CD4-positive, alpha-beta memory T cell (primary cell): ENCODE results near the gene FXYD1. TPM values are rescaled to one million over a fixed set of nuclear protein-coding genes. Genes with fewer than 3 reads are reported as not detected.
"Not testable (repeated sequence)": the region's sequence is repeated elsewhere in the genome, so short reads cannot be mapped to it uniquely, and the experiment has no call there.

Experiments
- CTCF ChIA-PET: fragments of 350-600 bp; sonication (Branson Sonifier 250); formaldehyde crosslinking; loops from one replicate; lab custom pipeline; 2021; ENCODE audit warnings: inconsistent platforms; ENCODE audit not compliant: partially characterized antibody; lab: Charles Lee
- POLR2A ChIA-PET: fragments of 350-600 bp; sonication (Branson Sonifier 250); formaldehyde crosslinking; loops from one replicate; lab custom pipeline; 2021; ENCODE audit not compliant: partially characterized antibody; lab: Charles Lee
- DNase-seq, 5 donors: peaks; one replicate each; pipeline versions ENCODE4 v3.0.0 to v3.0.0-alpha.2; 2020 to 2022; ENCODE audit warnings: mixed read lengths in 1 of 5
- H3K27ac ChIP-seq: one replicate; pipeline ENCODE4 v1.7.0; 2013; ENCODE audit warnings: low read depth, low read length
- H3K27me3 ChIP-seq: 2 replicates; pipeline ENCODE4 v1.7.0; 2013; ENCODE audit warnings: mild to moderate bottlenecking, low read length, moderate library complexity; ENCODE audit not compliant: insufficient read depth
- H3K36me3 ChIP-seq: 2 replicates; pipeline ENCODE4 v1.7.0; 2013; ENCODE audit warnings: mild to moderate bottlenecking, low read length, moderate library complexity; ENCODE audit not compliant: insufficient read depth
- H3K4me1 ChIP-seq: 2 replicates; pipeline ENCODE4 v1.7.0; 2013; ENCODE audit warnings: mild to moderate bottlenecking, low read length, moderate library complexity; ENCODE audit not compliant: insufficient read depth
- H3K4me3 ChIP-seq, 2 donors: one replicate each; pipeline ENCODE4 v1.7.0; 2013; ENCODE audit warnings: low read length in 2 of 2, mild to moderate bottlenecking in 1 of 2
- H3K9me3 ChIP-seq, 2 donors: one replicate each; pipeline ENCODE4 v1.7.0; 2013; ENCODE audit warnings: low read length in 2 of 2, control low read depth in 1 of 2; ENCODE audit not compliant: control insufficient read depth in 1 of 2
- H3K27ac Mint-ChIP-seq, 7 donors: one replicate each; pipeline ENCODE4 v1.8.0; 2020 to 2021; ENCODE audit warnings: mixed read lengths in 7 of 7, mild to moderate bottlenecking in 6 of 7, inconsistent platforms in 3 of 7, moderate library complexity in 3 of 7
- H3K27me3 Mint-ChIP-seq, 2 donors: one replicate each; pipeline ENCODE4 v1.8.0; 2020 to 2021; ENCODE audit warnings: mixed read lengths in 2 of 2
- H3K36me3 Mint-ChIP-seq, 2 donors: one replicate each; pipeline ENCODE4 v1.8.0; 2020 to 2021; ENCODE audit warnings: mixed read lengths in 2 of 2, inconsistent platforms in 1 of 2, mild to moderate bottlenecking in 1 of 2
- H3K4me1 Mint-ChIP-seq, 4 donors: one replicate each; pipeline ENCODE4 v1.8.0; 2020 to 2021; ENCODE audit warnings: mixed read lengths in 4 of 4, mild to moderate bottlenecking in 1 of 4
- H3K4me3 Mint-ChIP-seq, 8 donors: one replicate each; pipeline ENCODE4 v1.8.0; 2020 to 2021; ENCODE audit warnings: mixed read lengths in 8 of 8, mild to moderate bottlenecking in 7 of 8, moderate library complexity in 6 of 8, inconsistent platforms in 3 of 8
- H3K9me3 Mint-ChIP-seq, 8 donors: one replicate each; pipeline ENCODE4 v1.8.0; 2020 to 2021; ENCODE audit warnings: mixed read lengths in 8 of 8, mild to moderate bottlenecking in 5 of 8, inconsistent platforms in 3 of 8, moderate library complexity in 1 of 8
- intact Hi-C: fragments of 100-400 bp; cut with micrococcal nuclease; formaldehyde crosslinking; loops from one replicate; pipeline ENCODE4 v1.15.1; 2023
- polyA plus RNA-seq, 2 donors: library from polyadenylated mRNA; unstranded; fragments of 300-500 nt; fragmentation: Illumina TruSeq; gene quantifications; one replicate each; pipeline ENCODE4 v1.2.3, GENCODE V29; 2021
- total RNA-seq, 2 experiments: library from RNA; stranded (reverse); gene quantifications; one replicate each; pipeline ENCODE4 v1.2.3, GENCODE V29; 2021

FXYD1 gene
- total and polyA plus RNA-seq, 4 experiments from 2014 or later = 0.58 to 4.4 (median 3.4) TPM

GRCh38 chr19:35101949-35102348 is 36.7 kb upstream of the FXYD1 start:
- intact Hi-C loops, H3K9me3 Mint-ChIP-seq, H3K4me1 ChIP-seq, H3K4me3 ChIP-seq, H3K4me1 Mint-ChIP-seq, H3K27me3 Mint-ChIP-seq, H3K4me3 Mint-ChIP-seq, H3K36me3 Mint-ChIP-seq, DNase-seq, H3K27me3 ChIP-seq, H3K27ac Mint-ChIP-seq, POLR2A ChIA-PET, H3K36me3 ChIP-seq, H3K9me3 ChIP-seq, H3K27ac ChIP-seq: not testable (repeated sequence)
- CTCF ChIA-PET = interaction anchor here (0.7 to 1.1 kb wide), 2 partner anchors 9 to 13 kb away, joined by 3 read pairs; no protein-coding TSS in a partner anchor

- H3K27me3 ChIP-seq, H3K27me3 Mint-ChIP-seq, H3K4me3 ChIP-seq, CTCF ChIA-PET, DNase-seq, H3K9me3 Mint-ChIP-seq, H3K4me1 ChIP-seq, H3K27ac ChIP-seq, H3K27ac Mint-ChIP-seq, POLR2A ChIA-PET, intact Hi-C loops, H3K9me3 ChIP-seq, H3K4me1 Mint-ChIP-seq, H3K36me3 ChIP-seq, H3K4me3 Mint-ChIP-seq, H3K36me3 Mint-ChIP-seq: not testable (repeated sequence)
Measured at GRCh38 chr19:35103614-35104013, 35.0 kb upstream of the FXYD1 start.

GRCh38 chr19:35104361-35104760 is 34.3 kb upstream of the FXYD1 start:
- Histone ChIP-seq H3K9me3 (no peaks in the 10 kb centered on the region), H3K27me3 (no peaks in the 10 kb centered on the region), H3K4me3 (no peak overlapping the region), H3K27ac (no peak overlapping the region), H3K36me3 (no peaks in the 10 kb centered on the region), H3K4me1 (no peaks in the 10 kb centered on the region)
- H3K27me3 Mint-ChIP-seq = peaks cover 0 to 4% of the 10 kb centered on the region in 2 donors
- H3K4me1 Mint-ChIP-seq = no peaks in the 10 kb centered on the region
- ChIA-PET POLR2A (no interaction called here), CTCF (no interaction called here)
- DNase-seq = no peak
- H3K27ac Mint-ChIP-seq = no peak overlapping the region
- H3K9me3 Mint-ChIP-seq = no peaks in the 10 kb centered on the region
- H3K36me3 Mint-ChIP-seq = no peaks in the 10 kb centered on the region
- no peak overlapping the region for H3K4me3 Mint-ChIP-seq
- intact Hi-C loops = no loop called here

GRCh38 chr19:35105047-35105410 is 33.6 kb upstream of the FXYD1 start:
- H3K36me3 Mint-ChIP-seq = no peaks in the 10 kb centered on the region
- Histone ChIP-seq H3K27me3 (no peaks in the 10 kb centered on the region), H3K27ac (no peak overlapping the region), H3K9me3 (no peaks in the 10 kb centered on the region), H3K4me1 (no peaks in the 10 kb centered on the region), H3K4me3 (no peak overlapping the region), H3K36me3 (no peaks in the 10 kb centered on the region)
- H3K4me3 Mint-ChIP-seq = no peak overlapping the region
- POLR2A ChIA-PET = no interaction called here
- CTCF ChIA-PET = no interaction called here
- peaks cover 0 to 7% of the 10 kb centered on the region in 2 donors for H3K27me3 Mint-ChIP-seq
- H3K9me3 Mint-ChIP-seq = no peaks in the 10 kb centered on the region
- intact Hi-C loops = no loop called here
- no peak overlapping the region for H3K27ac Mint-ChIP-seq
- no peaks in the 10 kb centered on the region for H3K4me1 Mint-ChIP-seq
- DNase-seq = no peak

GRCh38 chr19:35105411-35106290 is 33.0 kb upstream of the FXYD1 start:
- Mint-ChIP-seq H3K27ac (no peak overlapping the region), H3K36me3 (no peaks in the 10 kb centered on the region), H3K9me3 (no peaks in the 10 kb centered on the region), H3K27me3 (peaks cover under 1 to 7% of the 10 kb centered on the region in 2 donors), H3K4me1 (no peaks in the 10 kb centered on the region), H3K4me3 (peak overlapping the region in 1 of 8 donors; percentile 27)
- intact Hi-C loops = no loop called here
- Histone ChIP-seq H3K4me3 (no peak overlapping the region), H3K27ac (no peak overlapping the region), H3K27me3 (no peaks in the 10 kb centered on the region), H3K9me3 (no peaks in the 10 kb centered on the region), H3K4me1 (no peaks in the 10 kb centered on the region), H3K36me3 (no peaks in the 10 kb centered on the region)
- ChIA-PET CTCF (no interaction called here), POLR2A (no interaction called here)
- no peak for DNase-seq

- peaks cover 0 to 1% (median 0%) of the 10 kb centered on the region in 8 donors for H3K9me3 Mint-ChIP-seq
- H3K27ac Mint-ChIP-seq = no peak overlapping the region
- H3K36me3 Mint-ChIP-seq = no peaks in the 10 kb centered on the region
- CTCF ChIA-PET = interaction anchor here (0.6 to 1.1 kb wide), 2 partner anchors 40 to 74 kb away, joined by 3 read pairs; no protein-coding TSS in a partner anchor
- intact Hi-C loops = no loop called here
- Histone ChIP-seq H3K36me3 (no peaks in the 10 kb centered on the region), H3K27ac (no peak overlapping the region), H3K4me3 (no peak overlapping the region), H3K27me3 (no peaks in the 10 kb centered on the region), H3K9me3 (no peaks in the 10 kb centered on the region), H3K4me1 (no peaks in the 10 kb centered on the region)
- DNase-seq = no peak
- peak overlapping the region in 1 of 8 donors; percentile 27 for H3K4me3 Mint-ChIP-seq
- peaks cover 2 to 7% of the 10 kb centered on the region in 2 donors for H3K27me3 Mint-ChIP-seq
- no peaks in the 10 kb centered on the region for H3K4me1 Mint-ChIP-seq
- POLR2A ChIA-PET = no interaction called here
Measured at GRCh38 chr19:35106291-35106583, 32.4 kb upstream of the FXYD1 start.

GRCh38 chr19:35106898-35107541 is 31.6 kb upstream of the FXYD1 start:
- DNase-seq = no peak
- Mint-ChIP-seq H3K4me3 (no peak overlapping the region), H3K27ac (no peak overlapping the region), H3K27me3 (peaks cover 4 to 7% of the 10 kb centered on the region in 2 donors), H3K4me1 (no peaks in the 10 kb centered on the region), H3K9me3 (peaks cover 0 to 1% (median 0%) of the 10 kb centered on the region in 8 donors), H3K36me3 (no peaks in the 10 kb centered on the region)
- no peaks in the 10 kb centered on the region for H3K36me3 ChIP-seq
- ChIA-PET CTCF (interaction anchor here (0.6 to 1.1 kb wide), 2 partner anchors 40 to 75 kb away, joined by 3 read pairs; no protein-coding TSS in a partner anchor), POLR2A (no interaction called here)
- no peak overlapping the region for H3K27ac ChIP-seq
- no peaks in the 10 kb centered on the region for H3K4me1 ChIP-seq
- no peaks in the 10 kb centered on the region for H3K9me3 ChIP-seq
- H3K4me3 ChIP-seq = no peak overlapping the region
- no peaks in the 10 kb centered on the region for H3K27me3 ChIP-seq
- intact Hi-C loops = no loop called here
